HG03135 (cell line): ENCODE results near the gene LRMDA.

ENCODE experiments used
- ATAC-seq: cut with Tn5 transposase; IDR thresholded peaks from one replicate; pipeline ENCODE4 v1.9.1; 2021; ENCODE audit warnings: mild to moderate bottlenecking, moderate library complexity; ENCODE audit not compliant: unreplicated experiment

Gene LRMDA

DNA sequence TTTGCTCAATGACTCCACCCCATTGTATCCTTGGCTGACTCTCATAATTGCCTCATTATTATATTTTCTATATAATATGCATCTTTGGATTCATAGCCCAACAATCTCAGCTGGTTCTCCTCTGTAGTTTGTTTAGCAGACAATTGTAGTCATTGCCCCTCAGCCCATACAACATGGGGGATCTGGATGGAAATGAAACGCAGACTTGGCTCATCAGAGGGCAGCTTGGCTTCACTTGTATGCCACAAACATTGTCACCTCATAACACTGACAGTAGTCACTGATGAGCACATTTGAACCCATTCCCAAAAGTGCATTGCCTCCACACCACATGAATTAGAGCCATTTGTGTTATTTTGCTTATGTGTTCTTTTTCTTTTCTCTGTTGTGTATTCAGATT lies 963.8 kb downstream of the LRMDA start:
- no peak for ATAC-seq

DNA sequence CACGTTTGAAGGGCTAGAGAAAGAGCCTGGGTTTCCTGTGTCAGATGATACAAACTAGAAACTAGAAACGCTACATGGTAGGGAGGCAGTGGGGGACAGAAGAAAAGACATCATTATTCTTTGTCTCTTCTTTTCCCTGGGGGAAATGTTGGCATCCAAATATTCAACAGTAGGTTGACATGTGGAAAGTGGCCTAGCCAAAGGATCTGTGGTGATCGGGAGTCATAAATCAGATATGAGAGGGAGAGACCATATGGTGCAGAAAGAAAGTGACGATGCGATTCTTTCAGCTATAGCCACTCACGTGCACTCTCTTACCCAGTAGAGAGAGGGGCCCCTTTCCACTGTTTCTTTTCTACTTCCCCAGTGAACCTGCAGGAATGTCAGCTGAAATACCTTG lies 964.7 kb downstream of the LRMDA start:
- no peak for ATAC-seq

DNA sequence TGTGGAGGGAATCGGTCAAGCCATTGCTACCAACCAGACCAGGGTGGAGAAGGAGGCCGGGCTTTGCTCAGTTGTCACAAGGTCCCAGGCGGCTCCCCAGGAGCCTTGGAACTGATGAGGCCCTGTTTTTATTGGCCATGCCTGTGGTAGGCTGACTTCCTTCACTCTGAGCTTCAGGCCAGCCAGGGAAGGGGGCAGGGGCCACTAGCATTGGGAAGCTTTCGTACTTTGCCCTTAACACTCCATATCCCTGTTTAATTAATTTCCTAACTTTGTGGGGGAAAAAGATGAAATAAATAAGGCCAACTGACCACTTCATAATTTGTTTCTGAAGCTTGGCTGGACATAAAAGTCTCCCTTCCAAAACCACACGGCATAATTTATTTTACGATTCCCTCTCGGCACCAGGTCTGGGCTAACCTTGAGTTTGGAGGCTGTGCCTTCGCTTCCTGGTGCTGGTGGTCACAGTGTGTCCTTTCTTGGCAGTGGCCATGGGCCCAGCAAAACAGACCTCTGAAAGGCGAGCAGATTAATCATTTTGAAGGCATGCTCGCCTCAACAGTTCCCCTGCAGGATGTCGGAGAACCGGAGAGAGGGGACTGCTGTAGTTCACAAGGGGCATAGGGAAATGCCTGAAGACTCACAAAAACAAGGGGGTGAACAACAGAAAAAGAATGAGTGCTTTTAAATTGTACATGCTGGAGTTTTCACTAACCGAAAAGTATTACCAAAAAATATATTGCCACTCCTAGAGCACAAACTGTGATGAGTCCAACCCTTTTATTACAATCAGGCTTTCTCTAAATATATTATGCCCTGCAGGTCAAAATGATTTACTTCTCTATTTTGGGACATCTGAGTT lies 966.0 kb downstream of the LRMDA start:
- ATAC-seq = no peak

DNA sequence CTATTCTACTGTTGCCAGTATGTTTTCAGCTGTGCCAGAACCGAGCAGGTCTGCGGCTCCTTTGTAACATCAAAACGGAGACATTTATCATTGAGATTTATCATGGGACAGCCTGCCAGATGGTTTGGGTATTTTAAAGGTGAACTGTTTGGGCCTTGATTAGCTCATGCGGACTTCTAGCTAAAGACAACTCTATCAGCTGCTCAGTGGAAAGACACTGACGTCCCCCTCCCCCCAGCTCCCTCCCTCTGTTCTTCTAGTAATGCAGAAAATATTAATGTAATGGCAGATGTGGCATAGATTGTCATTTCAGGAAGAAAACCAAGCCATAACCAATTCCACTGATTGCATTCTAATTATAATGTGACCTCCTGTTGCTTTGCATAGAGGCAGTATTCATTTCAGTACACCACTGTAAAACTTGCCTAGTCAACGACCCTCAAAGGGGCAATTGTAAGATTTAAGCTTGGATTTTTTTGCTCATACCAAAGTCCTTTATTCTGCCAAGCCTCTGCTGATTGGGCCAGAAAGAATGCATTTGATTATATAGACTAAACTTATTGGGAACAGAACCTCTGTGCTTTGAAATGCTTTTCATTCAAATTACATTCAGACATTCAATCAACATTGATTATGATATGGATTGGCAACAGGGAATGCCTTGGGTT lies 966.8 kb downstream of the LRMDA start:
- ATAC-seq = no peak

DNA sequence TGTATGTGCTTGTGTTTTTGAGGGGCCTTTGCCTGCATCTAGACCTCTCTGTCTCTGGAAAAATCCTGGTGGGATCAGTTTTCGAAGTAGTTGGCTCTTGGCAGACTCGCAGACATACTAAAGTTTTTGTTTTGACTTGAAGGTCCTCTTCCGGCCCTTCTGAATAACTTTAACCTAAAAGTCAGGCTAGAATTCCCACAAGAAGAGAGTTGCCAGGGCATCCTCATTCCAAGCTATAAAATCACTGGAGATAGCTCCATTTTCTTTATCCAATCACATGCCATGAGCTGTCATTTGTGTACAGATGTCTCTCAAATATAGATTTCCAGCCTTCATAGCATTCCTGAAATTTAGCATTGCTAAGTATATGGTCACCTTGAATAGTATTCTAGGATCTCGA lies 967.8 kb downstream of the LRMDA start:
- no peak for ATAC-seq

DNA sequence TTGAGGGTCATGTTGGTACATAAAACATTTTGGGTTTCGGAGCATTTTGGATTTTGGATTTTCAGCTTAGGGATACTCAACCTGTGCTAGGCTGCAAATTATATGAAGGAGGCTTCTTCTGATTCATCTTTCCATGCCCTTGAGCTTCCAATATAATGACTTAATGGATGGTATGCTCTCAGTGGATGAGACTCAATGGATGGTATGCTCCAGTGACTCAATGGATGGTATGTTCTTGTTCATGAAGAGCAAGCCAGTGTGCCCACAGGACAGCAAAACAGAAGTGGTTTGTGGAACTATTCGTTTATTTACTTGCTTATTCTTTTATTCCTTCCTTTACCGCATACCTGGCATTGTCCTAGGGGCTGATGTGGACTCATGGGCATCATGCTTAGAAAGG lies 969.6 kb downstream of the LRMDA start:
- ATAC-seq = no peak

DNA sequence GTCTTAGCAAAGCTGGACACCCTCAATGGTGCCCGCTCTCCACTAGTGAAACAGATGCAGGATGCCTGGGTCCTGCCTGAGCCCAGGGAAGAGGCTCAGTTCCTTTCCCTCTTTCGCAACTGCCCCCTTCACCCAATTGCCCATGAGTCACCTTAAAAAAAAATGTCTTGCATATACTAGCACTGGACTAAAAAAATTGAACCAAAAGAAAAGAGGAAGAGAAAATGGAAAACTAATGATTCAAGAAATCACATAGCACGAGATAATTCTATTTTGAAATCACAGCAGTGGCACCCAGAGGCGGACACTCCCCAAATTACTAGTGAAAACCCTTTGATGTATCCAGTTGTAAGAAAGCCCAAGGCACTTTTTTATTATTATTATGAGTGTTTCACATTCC lies 972.5 kb downstream of the LRMDA start:
- no peak for ATAC-seq

DNA sequence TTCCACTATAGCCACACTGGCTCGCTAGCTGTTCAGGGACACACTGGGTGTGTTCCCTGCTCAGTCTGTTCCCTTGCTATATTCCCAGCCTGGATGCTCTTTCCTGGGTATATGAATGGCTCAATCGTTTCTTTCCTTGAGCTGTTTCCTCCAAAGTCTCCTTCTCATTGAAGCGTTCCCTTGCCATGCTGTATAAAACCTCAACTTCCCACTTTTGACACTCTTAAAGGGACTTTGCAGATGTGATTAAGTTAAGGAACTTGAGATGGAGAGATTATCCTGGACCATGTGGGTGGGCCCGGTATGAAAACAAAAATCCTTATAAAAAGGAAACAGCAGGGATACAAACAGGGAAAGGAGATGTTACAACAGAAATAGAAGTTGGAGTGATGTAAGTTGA lies 973.1 kb downstream of the LRMDA start:
- ATAC-seq = no peak

DNA sequence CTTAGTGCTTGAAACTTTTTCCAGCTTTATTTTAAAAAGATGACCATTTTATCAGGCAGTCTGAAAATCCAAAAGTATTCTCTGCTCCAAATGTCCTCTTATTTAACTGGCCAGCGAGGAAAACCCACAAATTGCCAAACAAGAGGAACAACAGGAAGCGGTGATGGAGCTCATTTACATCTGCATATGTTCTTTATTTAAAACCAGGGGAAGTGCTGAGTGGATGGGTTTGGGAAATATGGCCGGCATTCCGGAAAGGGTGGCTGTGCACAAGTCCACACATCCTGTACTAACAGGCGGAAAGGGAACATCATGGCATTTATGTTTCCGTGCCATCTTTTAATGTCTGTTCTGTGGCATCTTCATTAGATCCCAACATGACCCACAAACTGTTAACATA lies 974.5 kb downstream of the LRMDA start:
- ATAC-seq = no peak

DNA sequence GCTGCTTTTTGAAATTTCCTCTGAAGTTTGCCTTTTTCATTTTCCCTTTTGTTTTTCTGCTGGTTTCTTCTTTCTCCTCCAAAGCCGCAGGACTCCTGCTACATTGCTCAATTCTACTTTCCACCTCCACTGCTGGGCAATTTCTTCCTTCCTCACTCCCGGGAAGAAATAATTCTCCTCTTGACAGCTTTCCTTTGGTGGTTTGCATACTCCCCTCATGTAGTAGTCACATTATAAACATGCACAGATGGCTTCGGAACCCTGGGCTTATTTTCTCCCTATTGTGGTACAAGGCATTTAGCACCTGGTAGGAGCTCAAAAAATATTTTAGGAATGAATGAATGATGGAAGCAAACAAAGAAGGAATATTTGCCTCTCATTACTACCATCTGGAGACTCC lies 977.2 kb downstream of the LRMDA start:
- ATAC-seq = no peak

DNA sequence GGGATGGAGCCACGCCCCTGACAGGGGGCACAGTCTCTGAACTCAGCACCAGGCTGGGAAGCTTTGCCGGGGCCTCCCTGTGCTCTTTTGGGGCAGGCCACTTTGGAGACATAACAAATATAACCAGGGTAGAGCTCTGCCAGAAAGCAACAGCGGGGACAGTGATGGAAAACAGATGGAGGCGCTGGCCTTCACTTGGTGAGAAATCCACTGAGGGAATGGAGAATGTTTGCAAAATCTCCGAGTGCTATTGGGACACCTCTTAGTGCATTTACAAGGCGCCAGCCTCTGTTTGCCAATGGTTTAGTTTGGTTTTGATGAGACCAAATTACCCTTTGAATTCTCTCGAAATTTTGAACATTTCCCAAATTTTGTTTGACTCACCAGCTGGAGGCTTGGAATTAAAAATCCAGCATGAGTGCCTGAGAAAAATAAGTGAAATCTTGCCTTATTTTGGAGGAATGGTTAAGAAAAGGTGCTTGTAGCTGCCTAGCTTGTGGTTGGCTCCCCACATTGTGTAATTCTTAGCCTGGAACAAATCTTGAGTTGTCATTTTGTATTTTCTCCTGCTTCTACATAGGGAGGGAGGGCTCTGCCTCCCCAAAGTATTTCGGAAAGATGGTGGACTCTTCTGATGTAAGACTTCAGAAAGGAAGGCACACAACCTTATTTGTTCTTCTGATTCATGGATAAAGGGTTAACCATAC lies 980.5 kb downstream of the LRMDA start:
- ATAC-seq = no peak

DNA sequence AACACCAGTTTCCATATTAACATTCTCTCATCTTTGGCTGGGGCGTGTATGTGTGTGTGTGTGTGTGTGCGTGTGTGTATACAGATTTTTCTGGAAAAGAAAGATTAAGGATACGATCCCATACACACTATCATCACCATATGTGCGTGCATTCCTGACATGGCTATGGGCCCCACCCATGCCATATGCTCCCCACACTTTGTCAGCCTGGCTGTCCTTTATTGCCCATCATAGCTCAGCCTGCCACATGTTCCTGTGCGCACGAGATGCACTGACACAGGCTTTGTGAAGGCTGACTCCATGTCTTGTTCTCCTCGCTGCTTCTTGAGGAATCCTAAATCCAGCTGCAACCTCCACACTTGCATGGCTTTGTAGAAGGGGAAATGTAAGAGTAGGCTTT lies 984.1 kb downstream of the LRMDA start:
- no peak for ATAC-seq

DNA sequence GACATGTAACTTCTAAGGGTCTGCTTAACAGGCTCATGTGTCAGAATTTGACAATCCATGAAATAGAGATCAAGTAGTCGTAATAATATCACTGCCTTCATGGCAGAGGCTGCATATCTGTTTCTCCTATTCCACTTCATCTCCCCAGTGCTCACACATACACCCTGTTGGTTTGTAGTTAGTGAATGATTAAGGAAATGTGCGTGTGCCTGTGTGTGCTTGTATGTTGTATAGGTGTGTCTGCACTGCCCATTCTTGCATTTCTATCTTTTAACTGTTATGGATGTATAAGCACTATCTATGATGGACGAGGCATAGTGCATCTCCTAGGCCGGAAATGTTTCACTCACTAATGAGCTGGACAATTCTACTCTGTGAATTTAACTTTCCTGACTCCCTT lies 985.2 kb downstream of the LRMDA start:
- ATAC-seq = no peak

DNA sequence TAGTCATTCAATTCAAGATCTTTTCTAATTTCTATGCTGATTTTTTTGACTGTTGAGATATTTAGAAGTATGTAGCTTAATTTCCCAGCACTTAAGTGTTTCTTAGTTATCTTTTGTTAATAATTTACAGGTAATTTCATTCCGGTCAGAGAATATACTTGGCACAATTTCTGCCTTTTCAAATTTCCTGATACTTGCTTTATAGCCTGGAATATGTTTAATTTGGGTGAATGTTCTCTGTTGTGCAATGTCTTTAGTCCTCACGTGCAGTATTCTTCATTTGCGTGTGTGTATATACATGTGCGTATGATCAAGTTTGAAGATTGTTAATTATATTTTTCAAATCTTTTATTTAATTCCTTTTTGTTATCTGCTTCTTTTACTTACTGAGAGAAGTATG lies 989.3 kb downstream of the LRMDA start:
- no peak for ATAC-seq

DNA sequence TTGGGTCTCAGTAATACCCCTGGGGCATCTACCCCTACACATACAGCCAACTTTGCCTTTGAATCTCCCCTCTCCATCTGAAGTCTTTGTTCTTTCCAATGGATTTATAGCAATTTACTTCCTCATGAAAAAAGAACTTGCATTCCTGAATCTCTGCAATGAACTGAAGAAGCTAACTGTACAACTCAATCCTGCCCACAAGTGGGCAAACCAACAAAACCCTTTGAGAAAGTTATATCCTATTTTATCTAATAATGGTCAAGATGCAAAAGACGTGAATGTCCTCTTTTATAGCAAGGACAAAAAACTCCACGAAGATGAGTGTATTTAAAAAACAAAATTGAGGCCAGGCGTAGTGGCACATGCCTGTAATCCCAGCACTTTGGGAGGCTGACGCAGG lies 991.3 kb downstream of the LRMDA start:
- no peak for ATAC-seq

DNA sequence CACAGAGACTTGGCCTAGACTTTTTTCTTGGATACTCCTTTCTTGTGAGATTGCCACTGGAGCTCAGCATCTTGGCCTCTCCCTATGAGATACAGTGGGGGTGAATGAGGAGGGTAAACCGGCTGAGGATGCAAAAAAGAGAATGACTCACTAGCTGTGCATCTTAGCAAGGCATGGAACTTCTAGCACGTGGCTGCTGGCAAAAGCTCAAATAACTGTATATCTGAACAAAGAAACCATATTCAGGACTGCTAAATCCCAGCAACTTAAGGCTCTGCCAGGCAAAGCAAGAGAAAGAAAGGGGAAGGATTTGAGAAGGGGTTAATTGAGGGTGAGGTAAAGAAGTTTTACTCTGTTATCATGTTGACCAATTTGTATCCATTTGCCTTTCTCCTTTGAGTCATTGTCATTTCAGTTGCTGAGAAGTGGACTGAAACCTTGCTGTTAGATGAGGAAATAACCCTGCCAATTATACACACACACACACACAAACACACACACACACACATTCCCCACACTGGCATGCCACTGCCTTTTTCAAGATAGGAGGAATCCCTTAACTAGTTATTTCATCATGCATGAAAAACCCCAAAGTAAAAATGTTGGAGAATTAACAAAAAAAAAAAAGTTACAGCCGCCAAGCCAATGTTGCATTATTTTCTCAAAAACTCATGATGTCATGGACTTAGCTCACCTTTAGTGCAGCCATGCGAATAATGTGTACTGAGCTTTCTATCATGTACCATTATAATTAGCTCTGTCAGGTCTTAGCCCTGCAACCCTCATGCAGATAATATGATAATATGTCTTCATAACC lies 997.3 kb downstream of the LRMDA start:
- no peak for ATAC-seq

DNA sequence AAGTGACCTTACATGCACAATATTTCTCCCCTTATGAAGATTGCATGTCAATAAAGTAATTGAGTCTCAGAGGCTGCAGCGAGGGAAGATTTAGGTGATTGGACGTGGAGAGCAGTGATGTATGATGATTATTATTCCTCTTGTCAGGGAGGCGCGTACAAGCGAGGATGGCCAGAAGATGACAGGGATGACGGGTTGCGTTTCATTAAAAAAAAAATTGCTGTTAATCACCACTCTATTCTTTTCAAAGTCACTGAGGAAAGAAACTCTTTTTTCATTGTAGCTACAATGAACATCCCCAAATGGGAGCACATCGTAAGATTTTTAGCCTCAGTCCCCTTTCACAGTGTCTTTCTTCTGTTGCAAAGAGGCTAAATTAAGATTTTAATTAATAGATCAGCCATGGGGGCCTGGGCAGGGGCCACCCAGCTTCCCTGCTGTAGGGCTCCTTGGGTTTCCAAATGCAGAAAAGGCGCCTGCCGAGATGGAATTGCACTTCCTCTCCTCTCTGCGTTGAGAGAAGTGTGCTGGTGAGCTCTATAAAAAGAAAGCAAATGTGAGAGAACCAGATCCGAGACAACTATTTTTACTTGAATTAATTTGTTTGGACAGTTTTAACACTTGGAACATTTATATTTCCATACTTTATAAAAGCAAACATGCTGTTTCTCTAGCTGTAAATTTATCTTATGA lies 998.1 kb downstream of the LRMDA start:
- no peak for ATAC-seq

DNA sequence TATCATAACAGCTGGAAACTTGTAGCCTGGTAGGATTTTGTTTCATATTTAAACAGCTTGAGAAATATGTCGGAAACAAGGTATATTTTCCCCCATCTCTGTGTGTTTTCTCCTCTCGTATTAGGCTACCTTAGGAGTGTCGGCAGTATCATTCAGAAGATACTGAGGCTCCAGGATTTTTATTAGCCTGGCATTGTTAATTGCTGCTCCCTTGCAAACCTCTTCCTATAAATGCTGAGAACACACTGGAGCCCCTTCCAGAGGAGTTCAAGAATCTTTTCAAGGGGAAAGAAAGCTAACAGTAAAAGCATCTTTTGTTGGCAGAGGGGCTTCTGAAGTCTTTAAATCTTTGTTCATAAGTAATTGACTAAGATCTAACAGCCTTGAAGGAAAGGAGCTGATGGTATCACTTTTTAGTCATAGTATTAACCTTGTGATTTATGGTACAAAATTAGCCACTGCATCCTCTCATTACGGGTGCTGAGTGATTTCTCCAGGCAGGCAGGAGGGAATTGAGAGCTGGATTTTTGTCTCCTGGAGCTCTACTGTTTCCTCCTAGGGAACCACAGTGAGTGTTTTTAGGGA lies 998.7 kb downstream of the LRMDA start:
- no peak for ATAC-seq

DNA sequence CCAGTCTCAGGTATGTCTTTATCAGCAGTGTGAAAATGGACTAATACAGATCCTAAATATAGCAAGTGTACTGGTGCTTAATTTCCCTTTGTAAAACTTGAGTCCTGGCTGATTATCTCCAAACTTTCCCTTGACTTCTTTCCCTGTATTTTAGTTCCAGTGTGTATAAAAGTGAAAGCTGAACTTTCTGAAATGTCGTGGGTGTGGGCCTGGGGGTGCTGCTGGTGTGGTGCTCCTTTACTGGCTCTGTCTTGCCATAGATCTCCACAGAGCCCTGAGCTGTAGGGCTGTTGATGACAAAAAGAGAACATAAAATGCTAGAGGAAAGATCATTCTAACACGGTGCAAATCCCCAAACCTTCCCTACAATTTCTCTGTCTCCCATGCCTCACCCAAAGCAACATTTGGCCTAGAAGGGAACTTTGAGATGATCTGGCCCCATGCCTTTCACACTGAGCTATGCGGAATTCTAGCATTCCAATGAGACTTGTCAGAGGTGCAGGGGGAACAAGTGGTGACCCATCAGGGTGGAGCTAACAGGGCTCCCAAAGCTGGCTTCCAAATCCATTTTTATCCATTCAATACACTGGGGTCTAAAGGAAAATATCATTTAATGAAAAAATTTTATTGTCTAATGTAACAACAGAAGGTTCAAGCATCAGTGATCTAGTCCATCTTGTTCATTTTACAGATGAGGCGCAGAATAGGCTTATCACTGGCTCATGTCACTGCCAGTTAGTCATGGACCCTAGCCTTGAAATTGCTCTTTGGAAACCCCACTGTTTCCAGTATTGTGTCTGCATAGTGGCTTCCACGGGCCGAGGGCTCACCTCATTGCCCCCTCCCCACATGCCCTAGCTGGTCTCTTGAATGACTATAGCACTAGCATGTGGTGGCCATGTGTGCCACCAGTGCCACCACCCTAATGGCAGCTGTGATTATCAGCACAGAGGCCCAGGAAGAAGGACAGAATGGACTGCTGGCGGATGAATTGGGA lies 1000.9 kb downstream of the LRMDA start:
- no peak for ATAC-seq
